Hepatic stellate cell (primary cell): ENCODE results near the gene TEX54.
"Not testable (repeated sequence)": the region's sequence is repeated elsewhere in the genome, so short reads cannot be mapped to it uniquely, and the experiment has no call there.

ENCODE experiments used
- DNase-seq: peaks from one replicate; pipeline ENCODE4 v3.0.0; 2011; ENCODE audit warnings: low spot score

TEX54 gene

GRCh38 chr11:62831520-62832335 is 913 bp downstream of the TEX54 start, which contains the start of gene STX5:
Gene STX5, minus strand, starts transcription at chr11:62832051. Its CDS starts 808 bp downstream, at chr11:62831243.
- peak; percentile 98 for DNase-seq

GRCh38 chr11:62830904-62831519 is 1.6 kb downstream of the TEX54 start:
- DNase-seq = peak; percentile 36

GRCh38 chr11:62828130-62828529 is 4.5 kb downstream of the TEX54 start:
- DNase-seq = not testable (repeated sequence)

GRCh38 chr11:62823677-62824076 is 9.0 kb downstream of the TEX54 start:
- DNase-seq = no peak

GRCh38 chr11:62817129-62817528 is 15.5 kb downstream of the TEX54 start:
- DNase-seq = no peak

GRCh38 chr11:62816557-62816956 is 16.1 kb downstream of the TEX54 start:
- no peak for DNase-seq

- no peak for DNase-seq
These were observed 21.0 kb downstream of the TEX54 start for GRCh38 chr11:62811659-62812058.

- no peak for DNase-seq
These were observed 21.9 kb downstream of the TEX54 start for GRCh38 chr11:62810748-62811147.

GRCh38 chr11:62806611-62807121 is 26.0 kb downstream of the TEX54 start:
- DNase-seq = no peak

- no peak for DNase-seq
These were observed 26.6 kb downstream of the TEX54 start for GRCh38 chr11:62805961-62806441.

GRCh38 chr11:62805076-62805892 is 27.4 kb downstream of the TEX54 start, which contains the start of gene NXF1:
Gene NXF1, minus strand, starts transcription at chr11:62805440. Its CDS starts 84 bp downstream, at chr11:62805356.
- DNase-seq = peak; percentile 96

- DNase-seq = peak; percentile 54
These were observed 28.1 kb downstream of the TEX54 start for GRCh38 chr11:62804310-62805075.

- no peak for DNase-seq
These were observed 31.6 kb downstream of the TEX54 start for GRCh38 chr11:62801071-62801470.

- DNase-seq = no peak
These were observed 33.2 kb downstream of the TEX54 start for GRCh38 chr11:62799486-62799885.

- DNase-seq = no peak
These were observed 36.4 kb downstream of the TEX54 start for GRCh38 chr11:62796281-62796680.

- no peak for DNase-seq
These were observed 38.4 kb downstream of the TEX54 start for GRCh38 chr11:62794201-62794775.

GRCh38 chr11:62792202-62792575 is 40.5 kb downstream of the TEX54 start:
- DNase-seq = no peak

- peak; percentile 91 for DNase-seq
These were observed 41.0 kb downstream of the TEX54 start, which contains the start of gene TMEM223 for GRCh38 chr11:62791501-62792201. Gene TMEM223, minus strand, starts transcription at chr11:62792006. Its CDS starts 12 bp downstream, at chr11:62791994.

GRCh38 chr11:62789576-62789975 is 43.1 kb downstream of the TEX54 start:
- no peak for DNase-seq

GRCh38 chr11:62788991-62789390 is 43.6 kb downstream of the TEX54 start:
- DNase-seq = no peak
